HUES64 (cell line): Measurements from ENCODE around the gene ATF3. TPM values are rescaled to one million over a fixed set of nuclear protein-coding genes. Genes with fewer than 3 reads are reported as not detected.
A peak's percentile ranks its signal among the peaks of the same experiment; 100 is the strongest.

ENCODE experiments used
- H3K27ac ChIP-seq: 2 replicates; pipeline ENCODE4 v1.7.0; 2013; ENCODE audit warnings: low read depth, low read length, inconsistent platforms
- H3K27me3 ChIP-seq: 2 replicates; pipeline ENCODE4 v1.6.1; 2013; ENCODE audit warnings: mild to moderate bottlenecking, low read length; ENCODE audit not compliant: insufficient read depth
- H3K36me3 ChIP-seq: 2 replicates; pipeline ENCODE4 v1.6.1; 2013; ENCODE audit warnings: mild to moderate bottlenecking, low read length; ENCODE audit not compliant: insufficient read depth
- H3K4me1 ChIP-seq: 2 replicates; pipeline ENCODE4 v1.6.1; 2013; ENCODE audit warnings: mild to moderate bottlenecking, low read length, moderate library complexity; ENCODE audit not compliant: insufficient read depth
- H3K4me3 ChIP-seq: 2 replicates; pipeline ENCODE4 v1.5.1; 2013; ENCODE audit warnings: mild to moderate bottlenecking, low read length, moderate library complexity
- H3K9ac ChIP-seq: 2 replicates; pipeline ENCODE4 v1.6.1; 2013; ENCODE audit warnings: mild to moderate bottlenecking, low read depth, low read length
- H3K9me3 ChIP-seq: 2 replicates; pipeline ENCODE4 v1.6.1; 2013; ENCODE audit warnings: low read depth, low read length; ENCODE audit not compliant: insufficient read depth
- WGBS: fragments of 150-250, 120-280 bp; methylation state at CpG from one replicate; pipeline ENCODE4 v1.1.7; 2013; ENCODE audit warnings: missing lambda C conversion rate; 5-methylcytosine and 5-hydroxymethylcytosine counted together
- polyA plus RNA-seq, 2 experiments: library from polyadenylated mRNA; stranded (reverse); fragments of 50-300 nt; gene quantifications; one replicate each; pipeline ENCODE4 v1.2.3, GENCODE V29; 2013

ATF3 gene
- 10.7 TPM for polyA plus RNA-seq (2013, experiment 1 of 2)
- polyA plus RNA-seq (2013, experiment 2 of 2) = 11.8 TPM

GRCh38 chr1:212608392-212608958 is at the start of gene ATF3:
Gene ATF3, plus strand, starts transcription at chr1:212608761. Its CDS starts 6,261 bp downstream, at chr1:212615022.
- H3K36me3 ChIP-seq = no peaks in the 10 kb centered on the region
- peaks cover 56% of the 10 kb centered on the region for H3K4me1 ChIP-seq
- under 1% methylated on average over 54 of the region's 54 CpGs for WGBS
- H3K9ac ChIP-seq = peak within 1 kb of the TSS; percentile 84
- peak within 1 kb of the TSS; percentile 90 for H3K27ac ChIP-seq
- peak within 1 kb of the TSS; percentile 82 for H3K4me3 ChIP-seq
- peaks cover 64% of the 10 kb centered on the region for H3K27me3 ChIP-seq
- no peaks in the 10 kb centered on the region for H3K9me3 ChIP-seq

GRCh38 chr1:212559929-212560328 is 48.6 kb upstream of the ATF3 start:
- peaks cover 13% of the 10 kb centered on the region for H3K4me1 ChIP-seq
- H3K36me3 ChIP-seq = no peaks in the 10 kb centered on the region
- peaks cover 21% of the 10 kb centered on the region for H3K27me3 ChIP-seq
- H3K9ac ChIP-seq = no peak overlapping the region
- H3K27ac ChIP-seq = no peak overlapping the region
- 94% methylated on average over 11 of the region's 11 CpGs for WGBS
- no peaks in the 10 kb centered on the region for H3K9me3 ChIP-seq
- no peak overlapping the region for H3K4me3 ChIP-seq

GRCh38 chr1:212560933-212561460 is 47.6 kb upstream of the ATF3 start:
- no peak overlapping the region for H3K27ac ChIP-seq
- 91% methylated on average over 3 of the region's 6 CpGs for WGBS
- H3K36me3 ChIP-seq = no peaks in the 10 kb centered on the region
- no peak overlapping the region for H3K4me3 ChIP-seq
- H3K4me1 ChIP-seq = peaks cover 13% of the 10 kb centered on the region
- H3K27me3 ChIP-seq = peaks cover 21% of the 10 kb centered on the region
- H3K9ac ChIP-seq = no peak overlapping the region
- no peaks in the 10 kb centered on the region for H3K9me3 ChIP-seq

- H3K27ac ChIP-seq = no peak overlapping the region
- H3K36me3 ChIP-seq = no peaks in the 10 kb centered on the region
- H3K9ac ChIP-seq = no peak overlapping the region
- peaks cover 13% of the 10 kb centered on the region for H3K4me1 ChIP-seq
- no peak overlapping the region for H3K4me3 ChIP-seq
- peaks cover 19% of the 10 kb centered on the region for H3K27me3 ChIP-seq
- H3K9me3 ChIP-seq = no peaks in the 10 kb centered on the region
- 69% methylated on average over 5 of the region's 5 CpGs for WGBS
These were observed 47.0 kb upstream of the ATF3 start for GRCh38 chr1:212561501-212561931.

- no peak overlapping the region for H3K4me3 ChIP-seq
- 86% methylated on average over 4 of the region's 4 CpGs for WGBS
- peaks cover 6% of the 10 kb centered on the region for H3K27me3 ChIP-seq
- no peaks in the 10 kb centered on the region for H3K36me3 ChIP-seq
- H3K9me3 ChIP-seq = no peaks in the 10 kb centered on the region
- peaks cover 15% of the 10 kb centered on the region; the same call in 1 of the 2 replicates for H3K4me1 ChIP-seq
- H3K27ac ChIP-seq = no peak overlapping the region
- H3K9ac ChIP-seq = no peak overlapping the region
These were observed 45.8 kb upstream of the ATF3 start for GRCh38 chr1:212562771-212563170.

- no peak overlapping the region for H3K9ac ChIP-seq
- no peaks in the 10 kb centered on the region for H3K27me3 ChIP-seq
- H3K9me3 ChIP-seq = no peaks in the 10 kb centered on the region
- 95% methylated on average over 4 of the region's 4 CpGs for WGBS
- H3K27ac ChIP-seq = no peak overlapping the region
- H3K4me1 ChIP-seq = peaks cover 13% of the 10 kb centered on the region; the same call in 1 of the 2 replicates
- no peaks in the 10 kb centered on the region for H3K36me3 ChIP-seq
- no peak overlapping the region for H3K4me3 ChIP-seq
These were observed 43.5 kb upstream of the ATF3 start for GRCh38 chr1:212565079-212565478.

GRCh38 chr1:212565571-212566305 is 42.8 kb upstream of the ATF3 start:
- Histone ChIP-seq H3K9me3 (no peaks in the 10 kb centered on the region), H3K9ac (no peak overlapping the region), H3K36me3 (no peaks in the 10 kb centered on the region), H3K27ac (no peak overlapping the region), H3K27me3 (no peaks in the 10 kb centered on the region), H3K4me3 (no peak overlapping the region), H3K4me1 (peaks cover 13% of the 10 kb centered on the region; the same call in 1 of the 2 replicates)
- 88% methylated on average over 6 of the region's 6 CpGs for WGBS

GRCh38 chr1:212566522-212567479 is 41.8 kb upstream of the ATF3 start:
- H3K9me3 ChIP-seq = no peaks in the 10 kb centered on the region
- no peak overlapping the region for H3K9ac ChIP-seq
- H3K27me3 ChIP-seq = no peaks in the 10 kb centered on the region
- H3K36me3 ChIP-seq = no peaks in the 10 kb centered on the region
- no peak overlapping the region for H3K27ac ChIP-seq
- whole genome bisulfite sequencing = 53% methylated on average over 16 of the region's 16 CpGs
- no peak overlapping the region for H3K4me3 ChIP-seq
- H3K4me1 ChIP-seq = peaks cover 7% of the 10 kb centered on the region; the same call in 1 of the 2 replicates

- Histone ChIP-seq H3K9ac (no peak overlapping the region), H3K27ac (no peak overlapping the region), H3K4me1 (peaks cover 7% of the 10 kb centered on the region; the same call in 1 of the 2 replicates), H3K27me3 (no peaks in the 10 kb centered on the region), H3K36me3 (no peaks in the 10 kb centered on the region), H3K4me3 (no peak overlapping the region), H3K9me3 (no peaks in the 10 kb centered on the region)
- 89% methylated on average over 2 of the region's 3 CpGs for WGBS
These were observed 40.9 kb upstream of the ATF3 start for GRCh38 chr1:212567638-212568037.

GRCh38 chr1:212568978-212569537 is 39.5 kb upstream of the ATF3 start:
- no peaks in the 10 kb centered on the region for H3K27me3 ChIP-seq
- H3K4me1 ChIP-seq = peaks cover 7% of the 10 kb centered on the region; the same call in 1 of the 2 replicates
- no peak overlapping the region for H3K27ac ChIP-seq
- 93% methylated on average over 5 of the region's 5 CpGs for WGBS
- H3K36me3 ChIP-seq = no peaks in the 10 kb centered on the region
- H3K9ac ChIP-seq = no peak overlapping the region
- H3K4me3 ChIP-seq = no peak overlapping the region
- H3K9me3 ChIP-seq = no peaks in the 10 kb centered on the region
